GM18867 (cell line): ENCODE data around the gene ZER1.
A peak's percentile ranks its signal among the peaks of the same experiment; 100 is the strongest.
"Not testable (repeated sequence)": the region's sequence is repeated elsewhere in the genome, so short reads cannot be mapped to it uniquely, and the experiment has no call there.

Source experiments
- ATAC-seq: cut with Tn5 transposase; IDR thresholded peaks from one replicate; pipeline ENCODE4 v1.9.1; 2021; ENCODE audit warnings: mild to moderate bottlenecking, moderate library complexity; ENCODE audit not compliant: unreplicated experiment

ZER1 gene

GRCh38 chr9:128696923-128697707 lies 74.6 kb downstream of the ZER1 start:
- no peak for ATAC-seq

GRCh38 chr9:128694344-128694743 lies 77.4 kb downstream of the ZER1 start:
- no peak for ATAC-seq

- ATAC-seq = not testable (repeated sequence)
Measured at GRCh38 chr9:128693738-128694137, 78.0 kb downstream of the ZER1 start.

DNA sequence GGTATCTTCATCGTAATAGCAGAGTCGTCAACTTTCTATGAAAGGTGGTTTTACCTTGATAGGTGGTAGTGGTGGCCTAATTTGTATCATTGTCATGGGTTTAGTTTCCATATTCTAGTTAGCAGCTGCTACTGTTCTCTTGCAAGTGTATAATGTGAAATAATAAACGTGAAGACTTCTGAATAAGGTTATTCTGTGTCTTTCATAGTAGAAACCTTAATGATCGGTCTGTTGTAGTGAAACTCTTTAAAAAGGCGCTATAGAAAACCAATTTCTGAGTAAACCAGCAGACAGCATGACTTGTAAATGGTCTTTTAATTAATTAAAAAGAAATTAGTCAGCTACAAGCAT lies 81.1 kb downstream of the ZER1 start:
- no peak for ATAC-seq

DNA sequence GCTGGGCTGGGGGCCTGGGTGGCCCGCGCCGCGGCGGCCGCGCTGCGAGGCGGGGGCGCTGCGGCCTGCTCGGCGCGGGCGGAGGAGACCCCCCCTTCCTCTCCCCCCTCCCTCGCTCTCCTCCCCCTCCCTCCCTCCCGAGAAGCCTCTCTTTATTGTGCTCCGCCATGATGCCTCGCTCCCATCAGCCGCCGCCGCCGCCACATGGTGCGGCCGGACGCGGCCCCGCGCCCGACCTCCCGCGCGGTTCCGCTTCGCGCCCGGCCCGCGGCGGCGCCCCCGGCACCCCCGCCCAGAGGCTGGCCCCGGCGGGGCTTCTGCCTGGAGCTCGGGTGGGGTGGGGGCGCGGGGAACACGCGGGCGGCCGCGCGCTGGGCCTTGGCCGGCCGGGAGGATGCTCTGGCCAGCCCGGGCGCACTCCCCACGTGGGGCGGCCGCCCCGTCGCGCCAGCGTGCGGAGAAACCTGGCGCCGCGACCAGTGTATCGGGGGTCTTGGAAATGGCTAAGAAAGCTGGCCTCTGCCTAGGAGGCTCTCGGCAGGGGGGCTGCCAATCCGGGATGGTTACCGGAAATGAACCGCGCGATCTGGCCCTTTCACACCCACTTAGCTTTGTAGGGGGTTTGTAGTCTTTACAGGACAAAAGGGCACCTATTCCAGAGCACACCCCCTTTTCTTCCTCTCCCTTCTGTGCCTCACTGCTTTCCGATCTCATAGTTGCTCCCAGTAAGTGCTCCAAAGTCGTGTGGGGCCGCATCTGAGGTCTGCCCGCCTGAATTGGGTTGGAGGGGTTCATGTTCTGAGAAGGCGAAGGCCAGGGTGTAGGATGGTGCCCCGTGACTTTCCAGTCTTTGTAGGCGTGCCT lies 81.7 kb downstream of the ZER1 start:
- peak; percentile 5 for ATAC-seq

DNA sequence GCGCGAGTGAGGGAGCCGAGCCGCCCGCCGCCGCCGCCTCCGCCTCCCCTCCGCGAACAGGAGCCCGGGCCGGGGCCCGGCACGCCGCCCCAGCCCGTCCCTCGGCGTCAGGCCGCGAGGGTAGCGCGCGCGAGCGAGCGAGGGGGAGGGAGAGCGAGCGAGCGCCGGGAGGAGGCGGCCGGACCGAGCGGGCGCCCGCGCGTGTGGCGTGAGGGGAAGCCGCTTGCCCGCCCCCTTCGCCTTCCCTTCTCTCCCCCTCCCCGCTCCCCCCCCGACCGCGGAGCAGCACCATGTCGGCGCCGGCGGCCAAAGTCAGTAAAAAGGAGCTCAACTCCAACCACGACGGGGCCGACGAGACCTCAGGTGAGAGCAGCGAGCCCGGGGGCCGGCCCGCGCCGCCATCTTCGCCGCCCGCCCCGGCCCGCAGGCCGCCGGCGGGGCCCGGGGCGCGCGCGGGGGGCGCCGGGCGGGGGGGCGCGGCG lies 82.4 kb downstream of the ZER1 start:
- peak; percentile 20 for ATAC-seq

DNA sequence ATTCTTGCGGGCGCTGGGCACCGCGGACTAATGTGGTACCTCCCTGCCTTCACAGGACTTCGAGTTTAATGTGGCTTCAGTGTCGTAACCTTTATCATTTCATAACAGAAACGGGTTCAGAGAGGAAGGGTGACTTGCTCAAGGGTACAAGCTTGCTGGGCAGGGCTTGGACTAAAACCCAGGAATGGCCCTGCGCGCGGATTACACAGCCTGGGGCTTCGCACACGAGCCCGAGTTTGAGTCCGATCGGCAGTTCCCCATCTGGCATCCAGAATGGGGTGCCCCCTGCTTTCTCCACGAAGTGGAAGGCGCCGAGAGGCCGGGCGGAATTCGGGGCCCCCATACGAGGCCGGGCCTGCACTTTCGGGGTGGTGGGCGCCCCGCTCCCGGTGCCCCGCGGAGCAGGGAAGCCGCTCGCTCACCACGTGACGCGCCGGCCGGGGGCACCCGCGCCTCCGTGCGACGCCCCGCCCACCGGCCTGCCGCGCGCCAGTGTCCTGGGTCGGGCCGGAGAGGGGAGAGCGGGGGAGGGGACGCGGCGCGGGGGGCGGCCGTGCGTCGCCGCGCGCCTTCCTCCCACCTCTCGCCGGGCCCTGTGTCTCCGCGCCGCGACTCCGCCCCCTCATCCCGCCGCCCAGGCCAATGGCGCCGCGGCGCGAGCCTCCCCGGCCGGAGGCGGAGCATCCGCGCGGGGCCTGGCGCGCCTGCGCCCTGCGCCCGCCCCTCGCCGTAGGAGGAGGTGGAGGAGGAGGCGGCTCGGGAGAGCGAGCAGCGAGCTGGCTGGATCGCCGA lies 83.0 kb downstream of the ZER1 start, which contains the start of gene SET:
TSS of gene SET (plus strand) at position 722 of the 792 bp plus-strand sequence. CDS start 361 bp downstream, outside the sequence.
- ATAC-seq = peak; percentile 69

DNA sequence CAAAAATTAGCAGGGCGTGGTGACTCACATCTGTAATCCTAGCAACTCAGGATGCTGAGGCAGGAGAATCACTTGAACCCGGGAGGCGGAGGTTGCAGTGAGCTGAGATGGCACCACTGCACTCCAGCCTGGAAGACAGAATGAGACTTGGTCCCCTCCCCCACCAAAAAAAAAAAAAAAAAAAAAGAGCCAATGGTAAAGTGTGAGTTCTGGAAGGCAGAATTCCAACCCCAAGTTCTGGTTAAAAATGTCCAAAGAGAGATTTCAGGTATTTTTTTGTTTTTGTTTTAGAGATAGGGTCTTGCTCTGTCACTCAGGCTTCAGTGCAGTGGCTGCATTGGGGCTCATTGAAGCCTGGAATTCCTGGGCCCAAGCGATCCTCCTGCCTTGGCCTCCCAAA lies 84.3 kb downstream of the ZER1 start:
- no peak for ATAC-seq

DNA sequence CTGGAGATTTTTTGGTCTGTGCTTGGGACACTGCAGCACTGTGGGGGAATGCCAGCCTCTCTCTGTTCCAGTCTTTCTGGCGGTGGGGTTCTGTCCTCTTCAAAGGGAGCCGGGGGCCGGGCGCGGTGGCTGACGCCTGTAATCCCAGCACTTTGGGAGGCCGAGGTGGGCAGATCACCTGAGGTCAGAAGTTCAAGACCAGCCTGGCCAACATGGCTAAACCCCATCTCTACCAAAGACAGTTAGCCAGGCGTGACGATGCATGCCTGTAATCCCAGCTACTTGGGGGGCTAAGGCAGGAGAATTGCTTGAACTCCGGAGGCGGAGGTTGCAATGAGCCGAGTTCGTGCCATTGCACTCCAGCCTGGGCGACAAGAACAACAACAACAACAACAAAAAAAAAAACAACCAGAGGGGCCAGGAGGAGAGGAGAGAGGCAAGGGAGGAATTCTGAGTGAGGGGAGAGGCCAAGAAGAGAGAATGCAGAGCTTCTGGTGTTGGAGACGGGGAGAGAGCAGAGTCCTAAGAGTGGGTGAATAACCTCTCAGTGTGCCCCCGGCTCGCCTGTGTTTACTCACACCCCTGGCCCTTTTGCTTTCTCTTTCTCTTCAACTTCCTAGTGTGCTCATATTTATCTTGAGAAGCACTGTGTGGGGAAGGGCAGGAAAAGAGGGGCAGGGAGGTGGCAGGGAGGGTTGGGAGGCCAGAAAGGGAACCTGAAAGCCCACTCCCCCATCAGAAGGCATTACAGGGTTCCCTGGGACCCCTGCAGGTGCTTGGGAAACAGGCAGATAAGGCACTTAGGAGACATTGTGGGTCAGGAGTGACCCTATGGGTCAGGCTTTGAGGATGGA lies 85.9 kb downstream of the ZER1 start:
- ATAC-seq = no peak

- ATAC-seq = peak; percentile 38
Measured at GRCh38 chr9:128684325-128685199, 87.2 kb downstream of the ZER1 start.

GRCh38 chr9:128684065-128684324 lies 87.7 kb downstream of the ZER1 start:
- ATAC-seq = no peak

DNA sequence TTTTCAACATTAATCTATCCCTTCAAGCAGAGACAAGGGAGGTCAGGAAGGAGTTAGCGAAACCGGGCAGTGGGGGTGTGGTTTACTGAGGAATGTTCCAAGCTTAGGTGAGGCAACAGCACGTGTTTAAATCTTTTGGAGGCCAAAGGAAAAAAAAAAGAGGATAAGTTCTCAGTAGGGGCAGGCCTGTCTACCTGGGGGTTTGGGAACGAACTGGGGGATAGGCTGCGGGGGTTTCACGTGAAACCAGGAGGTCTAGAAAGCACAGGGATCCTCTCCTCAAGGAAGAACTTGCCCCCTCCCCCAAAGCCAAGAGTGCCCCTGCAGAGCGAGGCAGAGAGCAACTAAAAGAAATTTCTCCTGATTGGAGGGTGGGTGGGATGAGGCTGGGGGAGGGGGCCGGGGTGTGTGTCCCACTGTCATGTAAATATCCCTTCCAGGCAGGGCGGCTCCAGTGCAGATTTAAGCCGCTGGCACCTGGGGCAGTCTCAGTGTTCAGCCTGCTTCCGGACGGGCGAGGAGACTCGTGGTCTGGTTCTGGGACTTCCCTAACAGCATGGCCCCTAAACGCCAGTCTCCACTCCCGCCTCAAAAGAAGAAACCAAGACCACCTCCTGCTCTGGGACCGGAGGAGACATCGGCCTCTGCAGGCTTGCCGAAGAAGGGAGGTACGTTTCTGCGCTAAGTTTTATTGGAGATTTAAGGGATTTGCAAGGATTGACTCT lies 88.2 kb downstream of the ZER1 start:
- no peak for ATAC-seq
